OCI-LY7 (cell line): Measurements from ENCODE around the gene KRTAP5-3.

Experiments
- CTCF ChIP-seq: fragments of 200-600 bp; sonication (generic); conservative IDR thresholded peaks from 2 replicates; pipeline ENCODE4 v1.5.1; 2014; ENCODE audit warnings: mild to moderate bottlenecking, antibody characterized with exemption, low read length, moderate library complexity, mixed read lengths
- EZH2phosphoT487 ChIP-seq: fragments of 200-600 bp; sonication (generic); IDR thresholded peaks from 2 replicates; pipeline ENCODE4 v1.6.1; 2018; ENCODE audit warnings: low read depth, borderline replicate concordance, mild to moderate bottlenecking, mixed run types, antibody characterized with exemption, low read length, moderate library complexity, mixed read lengths

- no peak for TF ChIP-seq EZH2phosphoT487
- TF ChIP-seq CTCF = no peak
Measured at GRCh38 chr11:1586699-1587098, 21.6 kb downstream of the KRTAP5-3 start.
